H9 (cell line): ENCODE measurements around the gene MEFV. TPM values are rescaled to one million over a fixed set of nuclear protein-coding genes. Genes with fewer than 3 reads are reported as not detected.

Source experiments
- DNase-seq: peaks from one replicate; pipeline ENCODE4 v3.0.0-alpha.2; 2017
- H2AFZ ChIP-seq: one replicate; pipeline ENCODE4 v1.6.1; 2013; ENCODE audit warnings: mild to moderate bottlenecking, low read length, control low read depth, moderate library complexity
- H2AK5ac ChIP-seq: 2 replicates; pipeline ENCODE4 v1.6.1; 2013; ENCODE audit warnings: low read length, control low read depth, mixed read lengths; ENCODE audit not compliant: insufficient read length
- H2BK120ac ChIP-seq: one replicate; pipeline ENCODE4 v1.6.1; 2013; ENCODE audit warnings: low read depth, mild to moderate bottlenecking, low read length, control low read depth, inconsistent platforms; ENCODE audit not compliant: poor library complexity, severe bottlenecking
- H2BK12ac ChIP-seq: 2 replicates; pipeline ENCODE4 v1.6.1; 2013; ENCODE audit warnings: low read length, control low read depth, mixed read lengths, low read depth; ENCODE audit not compliant: insufficient read length
- H2BK15ac ChIP-seq: 2 replicates; pipeline ENCODE4 v1.6.1; 2013; ENCODE audit warnings: low read depth, low read length, control low read depth
- H2BK20ac ChIP-seq: one replicate; pipeline ENCODE4 v1.6.1; 2013; ENCODE audit warnings: low read depth, mild to moderate bottlenecking, low read length, control low read depth, inconsistent platforms; ENCODE audit not compliant: poor library complexity, severe bottlenecking
- H2BK5ac ChIP-seq: 2 replicates; pipeline ENCODE4 v1.6.1; 2013; ENCODE audit warnings: low read length, control low read depth, mixed read lengths; ENCODE audit not compliant: insufficient read length
- H3K14ac ChIP-seq: 2 replicates; pipeline ENCODE4 v1.6.1; 2013; ENCODE audit warnings: low read length, control low read depth; ENCODE audit not compliant: insufficient read depth
- H3K18ac ChIP-seq: 2 replicates; pipeline ENCODE4 v1.6.1; 2013; ENCODE audit warnings: low read depth, mild to moderate bottlenecking, mixed read lengths, low read length, control low read depth; ENCODE audit not compliant: insufficient read length
- H3K23ac ChIP-seq: 2 replicates; pipeline ENCODE4 v1.6.1; 2013; ENCODE audit warnings: low read length, control low read depth, mixed read lengths, low read depth; ENCODE audit not compliant: insufficient read length
- H3K23me2 ChIP-seq: 2 replicates; pipeline ENCODE4 v1.6.1; 2013; ENCODE audit warnings: low read depth, mild to moderate bottlenecking, mixed read lengths, low read length, control low read depth; ENCODE audit not compliant: insufficient read length, poor library complexity, severe bottlenecking
- H3K27ac ChIP-seq: 2 replicates; pipeline ENCODE4 v1.5.1; 2013; ENCODE audit warnings: low read length, control low read depth, mixed read lengths, low read depth; ENCODE audit not compliant: insufficient read length
- H3K27me3 ChIP-seq: 2 replicates; pipeline ENCODE4 v1.6.1; 2013; ENCODE audit warnings: low read length, control low read depth, inconsistent platforms; ENCODE audit not compliant: insufficient read depth
- H3K4ac ChIP-seq: 2 replicates; pipeline ENCODE4 v1.6.1; 2013; ENCODE audit warnings: low read depth, mild to moderate bottlenecking, control low read depth, inconsistent platforms, low read length, moderate library complexity
- H3K4me1 ChIP-seq: 2 replicates; pipeline ENCODE4 v1.6.1; 2013; ENCODE audit warnings: low read length, control low read depth, inconsistent platforms; ENCODE audit not compliant: insufficient read depth
- H3K4me2 ChIP-seq: 2 replicates; pipeline ENCODE4 v1.6.1; 2013; ENCODE audit warnings: low read length, control low read depth, mixed read lengths; ENCODE audit not compliant: insufficient read length, insufficient read depth
- H3K56ac ChIP-seq: 2 replicates; pipeline ENCODE4 v1.6.1; 2013; ENCODE audit warnings: low read depth, mild to moderate bottlenecking, mixed read lengths, low read length, control low read depth; ENCODE audit not compliant: insufficient read length
- H3K79me1 ChIP-seq: 2 replicates; pipeline ENCODE4 v1.6.1; 2013; ENCODE audit warnings: low read depth, mild to moderate bottlenecking, moderate library complexity, low read length, control low read depth, inconsistent platforms; ENCODE audit not compliant: insufficient read depth, poor library complexity, severe bottlenecking
- H3K79me2 ChIP-seq: 2 replicates; pipeline ENCODE4 v1.6.1; 2013; ENCODE audit warnings: low read length, control low read depth, inconsistent platforms; ENCODE audit not compliant: insufficient read depth
- H3K9ac ChIP-seq: 2 replicates; pipeline ENCODE4 v1.6.1; 2013; ENCODE audit warnings: low read length, control low read depth, mixed read lengths; ENCODE audit not compliant: insufficient read length; ENCODE audit errors: extremely low read depth
- H3K9me3 ChIP-seq: one replicate; pipeline ENCODE4 v1.6.1; 2013; ENCODE audit warnings: low read depth, low read length, inconsistent platforms; ENCODE audit not compliant: control insufficient read depth
- H3T11ph ChIP-seq: one replicate; pipeline ENCODE4 v1.6.1; 2013; ENCODE audit warnings: mild to moderate bottlenecking, low read length, control low read depth, inconsistent platforms
- H4K20me1 ChIP-seq: one replicate; pipeline ENCODE4 v1.6.1; 2013; ENCODE audit not compliant: control insufficient read depth, insufficient read length, insufficient read depth
- H4K5ac ChIP-seq: 2 replicates; pipeline ENCODE4 v1.6.1; 2013; ENCODE audit warnings: low read depth, mild to moderate bottlenecking, mixed read lengths, low read length, control low read depth; ENCODE audit not compliant: insufficient read length
- H4K8ac ChIP-seq: replicated peaks from 2 replicates; pipeline ENCODE4 v1.6.1; 2013; ENCODE audit warnings: low read length, control low read depth, mixed read lengths, low read depth; ENCODE audit not compliant: insufficient read length
- H4K91ac ChIP-seq: 2 replicates; pipeline ENCODE4 v1.6.1; 2013; ENCODE audit warnings: low read depth, mild to moderate bottlenecking, moderate library complexity, mixed read lengths, low read length, control low read depth; ENCODE audit not compliant: insufficient read length
- H3K27ac Mint-ChIP-seq, 3 experiments: 2 replicates in 2 of 3; 3 replicates in 1 of 3; pipeline ENCODE4 v1.8.0; 2020 to 2021; ENCODE audit warnings: mixed read lengths in 3 of 3, mild to moderate bottlenecking in 1 of 3, moderate library complexity in 1 of 3
- H3K27me3 Mint-ChIP-seq: 2 replicates; pipeline ENCODE4 v1.8.0; 2021; ENCODE audit warnings: low read depth, mild to moderate bottlenecking, moderate library complexity, mixed read lengths
- H3K36me3 Mint-ChIP-seq, 3 experiments: 2 replicates in 2 of 3; 3 replicates in 1 of 3; pipeline ENCODE4 v1.8.0; 2020 to 2021; ENCODE audit warnings: low read depth in 3 of 3, mixed read lengths in 3 of 3; ENCODE audit not compliant: insufficient read depth in 1 of 3
- H3K4me1 Mint-ChIP-seq, 2 experiments: 2 replicates each; pipeline ENCODE4 v1.8.0; 2020; ENCODE audit warnings: mixed read lengths in 2 of 2
- H3K4me3 Mint-ChIP-seq, 2 experiments: 2 replicates in 1 of 2; 3 replicates in 1 of 2; pipeline ENCODE4 v1.8.0; 2020 to 2021; ENCODE audit warnings: mild to moderate bottlenecking in 2 of 2, mixed read lengths in 2 of 2, moderate library complexity in 1 of 2
- H3K9me3 Mint-ChIP-seq, 2 experiments: 2 replicates in 1 of 2; 3 replicates in 1 of 2; pipeline ENCODE4 v1.8.0; 2020; ENCODE audit warnings: mild to moderate bottlenecking in 2 of 2, mixed read lengths in 2 of 2, moderate library complexity in 1 of 2
- CTCF ChIP-seq: fragments of 200-600 bp; sonication (generic); conservative IDR thresholded peaks from 3 replicates; pipeline ENCODE4 v1.8.0; 2021; ENCODE audit warnings: antibody characterized with exemption, mild to moderate bottlenecking
- WGBS: extraction: QIAGEN DNeasy Blood & Tissue Kit; methylation state at CpG from one replicate; pipeline ENCODE4 v1.1.7; 2013; ENCODE audit warnings: missing lambda C conversion rate, low lambda C conversion rate, mixed read lengths; ENCODE audit not compliant: insufficient read length; ENCODE audit errors: extremely low coverage; 5-methylcytosine and 5-hydroxymethylcytosine counted together
- total RNA-seq: library from RNA; stranded (reverse); gene quantifications from 2 replicates; pipeline ENCODE4 v1.2.1, GENCODE V29; 2021

The MEFV gene
- total RNA-seq, 1 experiment from 2014 or later: not detected

DNA sequence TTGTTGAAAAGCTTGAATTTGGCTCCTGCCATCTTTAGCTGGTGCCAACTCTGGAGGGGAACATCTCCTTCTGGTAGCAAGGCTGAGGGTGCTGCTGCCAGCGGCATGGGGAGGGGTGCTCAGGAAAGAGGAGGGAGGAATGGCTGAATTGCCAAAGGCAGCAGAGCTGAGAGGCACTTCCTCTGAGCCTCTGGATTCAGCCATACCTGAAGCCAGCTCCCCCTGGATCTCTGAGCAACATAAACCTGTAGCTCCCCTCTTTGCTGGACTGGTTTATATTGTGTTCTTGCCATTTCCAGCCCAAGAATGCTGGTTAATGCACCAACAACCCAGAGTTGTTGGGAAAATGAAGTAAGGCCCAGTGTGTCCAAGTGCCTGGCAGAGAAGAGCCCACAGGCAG lies 7.4 kb downstream of the MEFV start:
- Histone ChIP-seq H3K9ac (no peak overlapping the region), H2BK120ac (no peak overlapping the region), H2BK20ac (no peak overlapping the region), H4K5ac (no peak overlapping the region), H3T11ph (no peak overlapping the region), H3K56ac (no peak overlapping the region), H2BK15ac (no peak overlapping the region), H2BK5ac (no peak overlapping the region), H3K23me2 (no peaks in the 10 kb centered on the region), H3K27me3 (no peaks in the 10 kb centered on the region), H3K23ac (no peak overlapping the region), H3K4me1 (no peaks in the 10 kb centered on the region), H3K4me2 (no peak overlapping the region), H4K8ac (no peak overlapping the region), H2AFZ (no peak overlapping the region), H3K79me2 (no peaks in the 10 kb centered on the region), H3K4ac (no peak overlapping the region), H3K79me1 (no peaks in the 10 kb centered on the region), H3K27ac (no peak overlapping the region), H4K20me1 (no peaks in the 10 kb centered on the region), H3K18ac (no peak overlapping the region), H2AK5ac (no peak overlapping the region), H3K14ac (no peak overlapping the region), H2BK12ac (no peak overlapping the region), H4K91ac (no peak overlapping the region), H3K9me3 (no peaks in the 10 kb centered on the region)
- no CpG with 5 or more reads among the region's 1 CpG for WGBS
- no peak for TF ChIP-seq CTCF
- H3K4me1 Mint-ChIP-seq: no peaks in the 10 kb centered on the region
- no peak overlapping the region for H3K27ac Mint-ChIP-seq
- peaks cover 0 to 4% (median 0%) of the 10 kb centered on the region in 3 experiments; a peak in 3 of 7 replicates for H3K36me3 Mint-ChIP-seq
- H3K9me3 Mint-ChIP-seq: peaks cover 65 to 78% of the 10 kb centered on the region in 2 experiments
- peaks cover 13% of the 10 kb centered on the region for H3K27me3 Mint-ChIP-seq
- no peak for DNase-seq
- H3K4me3 Mint-ChIP-seq: no peak overlapping the region
